Measurements from ENCODE around the gene SMPDL3B. TPM values are rescaled to one million over a fixed set of nuclear protein-coding genes. Genes with fewer than 3 reads are reported as not detected.

Gene SMPDL3B
- total RNA-seq, 1 experiment from 2014 or later: 51.3 TPM

DNA sequence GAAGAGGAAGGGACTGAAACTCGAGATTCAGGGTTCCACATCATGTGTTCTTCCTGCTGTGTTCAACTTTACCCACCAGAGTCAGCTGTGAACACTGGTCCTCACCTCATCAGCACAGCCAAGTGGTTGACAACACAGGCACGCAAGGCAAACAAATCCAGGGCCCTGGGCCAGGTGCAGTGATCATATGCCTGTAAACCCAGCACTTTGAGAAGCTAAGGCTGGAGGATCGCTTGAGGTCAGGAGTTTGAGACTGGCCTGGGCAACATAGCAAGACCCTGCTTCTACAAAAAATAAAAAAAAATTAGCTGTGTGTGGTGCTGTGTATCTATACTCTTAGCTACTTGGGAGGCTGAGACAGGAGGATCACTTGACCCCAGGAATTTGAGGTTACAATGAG, 16.6 kb downstream of the SMPDL3B start:
- no peak for DNase-seq
- H3T11ph ChIP-seq (ENCODE audit: low read length): no peak overlapping the region
- H2BK20ac ChIP-seq (ENCODE audit: low read depth, low read length, poor library complexity, severe bottlenecking): no peak overlapping the region
- H2AK5ac ChIP-seq (ENCODE audit: insufficient read length, low read length): no peak overlapping the region
- H3K56ac ChIP-seq (ENCODE audit: insufficient read length, low read depth, low read length): no peak overlapping the region
- H2BK15ac ChIP-seq (ENCODE audit: low read depth, low read length): no peak overlapping the region
- no peak overlapping the region for H3K4me3 Mint-ChIP-seq
- no peak overlapping the region for H2BK5ac ChIP-seq (ENCODE audit: insufficient read length, low read length)
- no peaks in the 10 kb centered on the region for H3K9me3 Mint-ChIP-seq
- no peak overlapping the region for H2AFZ ChIP-seq (ENCODE audit: low read length)
- no peak overlapping the region for H3K18ac ChIP-seq (ENCODE audit: insufficient read length, low read depth, low read length)
- H3K4ac ChIP-seq (ENCODE audit: low read depth, low read length): no peak overlapping the region
- no peak overlapping the region for H2BK120ac ChIP-seq (ENCODE audit: low read depth, low read length, poor library complexity, severe bottlenecking)
- H3K23me2 ChIP-seq (ENCODE audit: insufficient read length, low read depth, low read length, poor library complexity, severe bottlenecking): no peaks in the 10 kb centered on the region
- H3K23ac ChIP-seq (ENCODE audit: insufficient read length, low read depth, low read length): no peak overlapping the region
- H3K4me2 ChIP-seq (ENCODE audit: insufficient read depth, insufficient read length, low read length): no peak overlapping the region
- no peaks in the 10 kb centered on the region for H3K27me3 ChIP-seq (ENCODE audit: insufficient read depth, low read length)
- no peaks in the 10 kb centered on the region for H3K79me2 ChIP-seq (ENCODE audit: insufficient read depth, low read length)
- H4K20me1 ChIP-seq (ENCODE audit: control insufficient read depth, insufficient read depth, insufficient read length): no peaks in the 10 kb centered on the region
- H4K8ac ChIP-seq (replicated peaks; ENCODE audit: insufficient read length, low read depth, low read length): no peak overlapping the region
- H3K36me3 Mint-ChIP-seq (ENCODE audit: insufficient read depth in 1 of 3, low read depth in 3 of 3): peaks cover 22 to 77% (median 68%) of the 10 kb centered on the region in 3 experiments; a peak in 6 of 7 replicates
- TF ChIP-seq, protein P1, sequence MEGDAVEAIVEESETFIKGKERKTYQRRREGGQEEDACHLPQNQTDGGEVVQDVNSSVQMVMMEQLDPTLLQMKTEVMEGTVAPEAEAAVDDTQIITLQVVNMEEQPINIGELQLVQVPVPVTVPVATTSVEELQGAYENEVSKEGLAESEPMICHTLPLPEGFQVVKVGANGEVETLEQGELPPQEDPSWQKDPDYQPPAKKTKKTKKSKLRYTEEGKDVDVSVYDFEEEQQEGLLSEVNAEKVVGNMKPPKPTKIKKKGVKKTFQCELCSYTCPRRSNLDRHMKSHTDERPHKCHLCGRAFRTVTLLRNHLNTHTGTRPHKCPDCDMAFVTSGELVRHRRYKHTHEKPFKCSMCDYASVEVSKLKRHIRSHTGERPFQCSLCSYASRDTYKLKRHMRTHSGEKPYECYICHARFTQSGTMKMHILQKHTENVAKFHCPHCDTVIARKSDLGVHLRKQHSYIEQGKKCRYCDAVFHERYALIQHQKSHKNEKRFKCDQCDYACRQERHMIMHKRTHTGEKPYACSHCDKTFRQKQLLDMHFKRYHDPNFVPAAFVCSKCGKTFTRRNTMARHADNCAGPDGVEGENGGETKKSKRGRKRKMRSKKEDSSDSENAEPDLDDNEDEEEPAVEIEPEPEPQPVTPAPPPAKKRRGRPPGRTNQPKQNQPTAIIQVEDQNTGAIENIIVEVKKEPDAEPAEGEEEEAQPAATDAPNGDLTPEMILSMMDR (conservative IDR thresholded peaks at IDR 0.05): no peak
- no peak overlapping the region for H4K5ac ChIP-seq (ENCODE audit: insufficient read length, low read depth, low read length)
- no peak overlapping the region for H3K27ac Mint-ChIP-seq
- WGBS (ENCODE audit: extremely low coverage, insufficient read length, low lambda C conversion rate): no CpG with 5 or more reads among the region's 3 CpGs
- no peaks in the 10 kb centered on the region for H3K9me3 ChIP-seq (ENCODE audit: control insufficient read depth, low read depth, low read length)
- no peak overlapping the region for H4K91ac ChIP-seq (ENCODE audit: insufficient read length, low read depth, low read length)
- H2BK12ac ChIP-seq (ENCODE audit: insufficient read length, low read depth, low read length): no peak overlapping the region
- H3K9ac ChIP-seq (ENCODE audit: extremely low read depth, insufficient read length, low read length): no peak overlapping the region
- no peaks in the 10 kb centered on the region for H3K4me1 Mint-ChIP-seq
- no peaks in the 10 kb centered on the region for H3K27me3 Mint-ChIP-seq (ENCODE audit: low read depth)
- no peak overlapping the region for H3K14ac ChIP-seq (ENCODE audit: insufficient read depth, low read length)
- no peaks in the 10 kb centered on the region for H3K4me1 ChIP-seq (ENCODE audit: insufficient read depth, low read length)
- H3K27ac ChIP-seq (ENCODE audit: insufficient read length, low read depth, low read length): no peak overlapping the region
- no peaks in the 10 kb centered on the region for H3K79me1 ChIP-seq (ENCODE audit: insufficient read depth, low read depth, low read length, poor library complexity, severe bottlenecking)
